Activated CD4-positive, alpha-beta T cell treated with anti-CD3 and anti-CD28 coated beads for 36 hours (primary cell): Measurements from ENCODE around the gene PHF3. TPM values are rescaled to one million over a fixed set of nuclear protein-coding genes. Genes with fewer than 3 reads are reported as not detected.

Experiments used
- ATAC-seq: fragments of 200-7000 bp; cut with Tn5 transposase; one replicate; pipeline ENCODE4 v1.10.0; 2021; ENCODE audit warnings: mild to moderate bottlenecking, moderate library complexity
- CTCF ChIA-PET: fragments of 350-600 bp; sonication (Branson Sonifier 250); formaldehyde crosslinking; loops from one replicate; lab custom pipeline; 2021; ENCODE audit warnings: antibody characterized with exemption; lab: Charles Lee
- POLR2A ChIA-PET: fragments of 350-600 bp; sonication (Branson Sonifier 250); formaldehyde crosslinking; loops from one replicate; lab custom pipeline; 2021; ENCODE audit warnings: antibody characterized with exemption, inconsistent platforms; lab: Charles Lee
- DNase-seq: peaks from one replicate; pipeline ENCODE4 v3.0.0-alpha.2; 2020
- H3K27ac Mint-ChIP-seq: one replicate; pipeline ENCODE4 v1.8.0; 2021; ENCODE audit warnings: mixed read lengths
- H3K27me3 Mint-ChIP-seq: one replicate; pipeline ENCODE4 v1.8.0; 2021; ENCODE audit warnings: mixed read lengths
- H3K36me3 Mint-ChIP-seq: one replicate; pipeline ENCODE4 v1.8.0; 2021; ENCODE audit warnings: low read depth, mixed read lengths
- H3K4me1 Mint-ChIP-seq: one replicate; pipeline ENCODE4 v1.8.0; 2021; ENCODE audit warnings: mixed read lengths
- H3K4me3 Mint-ChIP-seq: one replicate; pipeline ENCODE4 v1.8.0; 2021; ENCODE audit warnings: mild to moderate bottlenecking, moderate library complexity, mixed read lengths
- H3K9me3 Mint-ChIP-seq: one replicate; pipeline ENCODE4 v1.8.0; 2021; ENCODE audit warnings: low read depth, mixed read lengths
- intact Hi-C, 2 experiments: fragments of 100-400 bp; cut with DNase I in 1 of 2; cut with micrococcal nuclease in 1 of 2; formaldehyde crosslinking; loops; one replicate each; pipeline versions ENCODE4 v1.14.2 to v1.15.1; 2022 to 2024; cut with DNase I, micrococcal nuclease
- total RNA-seq, 2 experiments: library from RNA; stranded (reverse); gene quantifications; one replicate each; pipeline ENCODE4 v1.2.3, GENCODE V29; 2021

The PHF3 gene
- total RNA-seq = 10 to 100 TPM; 50.5 to 56.5 TPM

- Mint-ChIP-seq H3K27ac (peak within 1 kb of the TSS; percentile 99), H3K27me3 (no peaks in the 10 kb centered on the region), H3K9me3 (no peaks in the 10 kb centered on the region), H3K4me1 (peaks cover 37% of the 10 kb centered on the region), H3K4me3 (peak within 1 kb of the TSS; percentile 99), H3K36me3 (peaks cover 4% of the 10 kb centered on the region)
- peak; percentile 95 for DNase-seq
- peak; percentile 94 for ATAC-seq
- POLR2A ChIA-PET = interaction anchor here (0.6 to 2.0 kb wide), 5 partner anchors 14 to 70 kb away, joined by 3 to 7 read pairs (median 3); no protein-coding TSS in a partner anchor
- intact Hi-C loops = loop anchor here (1.0 to 5.0 kb wide), 4 partner anchors 38 to 64 kb away; partner anchors contain the start of genes LOC128125822 (in 1 of the 2) and PTP4A1 (in 1 of the 2)
- CTCF ChIA-PET = interaction anchor here (0.6 to 3.7 kb wide), 9 partner anchors 16 to 129 kb away, joined by 3 to 25 read pairs (median 4); no protein-coding TSS in a partner anchor
These were observed at the start of gene PHF3 for GRCh38 chr6:63635588-63636517. Gene PHF3, plus strand, starts transcription at chr6:63635802. Its CDS starts 10,750 bp downstream, at chr6:63646552.

GRCh38 chr6:63589952-63590411, 45.6 kb upstream of the PHF3 start:
- H3K27ac Mint-ChIP-seq = no peak overlapping the region
- H3K4me1 Mint-ChIP-seq = no peaks in the 10 kb centered on the region
- intact Hi-C loops = no loop called here
- no peaks in the 10 kb centered on the region for H3K36me3 Mint-ChIP-seq
- ChIA-PET CTCF (no interaction called here), POLR2A (no interaction called here)
- no peaks in the 10 kb centered on the region for H3K9me3 Mint-ChIP-seq
- no peak for ATAC-seq
- no peak for DNase-seq
- no peak overlapping the region for H3K4me3 Mint-ChIP-seq
- H3K27me3 Mint-ChIP-seq = no peaks in the 10 kb centered on the region

GRCh38 chr6:63592886-63593285, 42.7 kb upstream of the PHF3 start:
- CTCF ChIA-PET = interaction anchor here (0.6 to 3.5 kb wide), 2 partner anchors 10 to 172 kb away, joined by 3 to 14 read pairs; no protein-coding TSS in a partner anchor

GRCh38 chr6:63597141-63598048, 38.2 kb upstream of the PHF3 start:
- no peaks in the 10 kb centered on the region for H3K36me3 Mint-ChIP-seq
- ChIA-PET POLR2A (no interaction called here), CTCF (interaction anchor here (0.9 to 6.1 kb wide), 12 partner anchors 9 to 172 kb away, joined by 3 to 127 read pairs (median 4); partner anchors contain the start of gene PHF3)
- no peak for DNase-seq
- peaks cover 16% of the 10 kb centered on the region for H3K4me1 Mint-ChIP-seq
- no peaks in the 10 kb centered on the region for H3K9me3 Mint-ChIP-seq
- H3K27me3 Mint-ChIP-seq = peaks cover 6% of the 10 kb centered on the region
- peak overlapping the region; percentile 73 for H3K4me3 Mint-ChIP-seq
- no peak for ATAC-seq
- intact Hi-C loops = loop anchor here (1.0 to 5.0 kb wide), 6 partner anchors 23 to 245 kb away; no protein-coding TSS in a partner anchor
- no peak overlapping the region for H3K27ac Mint-ChIP-seq

More at GRCh38 chr6:63592886-63593285, 42.7 kb upstream of the PHF3 start:
- Mint-ChIP-seq H3K4me1 (peaks cover 2% of the 10 kb centered on the region), H3K4me3 (no peak overlapping the region), H3K27ac (no peak overlapping the region), H3K36me3 (no peaks in the 10 kb centered on the region), H3K27me3 (peaks cover 6% of the 10 kb centered on the region), H3K9me3 (no peaks in the 10 kb centered on the region)
- POLR2A ChIA-PET = interaction anchor here (0.6 to 1.3 kb wide), 2 partner anchors 9 to 197 kb away, joined by 3 read pairs; no protein-coding TSS in a partner anchor
- intact Hi-C loops = no loop called here
- DNase-seq (no peak), ATAC-seq (no peak)

- H3K27me3 Mint-ChIP-seq = peaks cover 6% of the 10 kb centered on the region
- no peaks in the 10 kb centered on the region for H3K36me3 Mint-ChIP-seq
- ChIA-PET CTCF (interaction anchor here (0.6 to 6.1 kb wide), 34 partner anchors 9 to 735 kb away, joined by 3 to 127 read pairs (median 4); partner anchors contain the start of gene PHF3), POLR2A (interaction anchor here (0.8 kb wide), 1 partner anchor 102 kb away, joined by 3 read pairs; no protein-coding TSS in a partner anchor)
- intact Hi-C loops = loop anchor here (1.0 to 5.0 kb wide), 6 partner anchors 24 to 246 kb away; no protein-coding TSS in a partner anchor
- no peaks in the 10 kb centered on the region for H3K9me3 Mint-ChIP-seq
- H3K4me3 Mint-ChIP-seq = peak overlapping the region; percentile 73
- DNase-seq (peak; percentile 84), ATAC-seq (peak; percentile 100)
- peak overlapping the region; percentile 2 for H3K27ac Mint-ChIP-seq
- peaks cover 16% of the 10 kb centered on the region for H3K4me1 Mint-ChIP-seq
These were observed 37.3 kb upstream of the PHF3 start for GRCh38 chr6:63598049-63599036.

GRCh38 chr6:63599243-63599642, 36.4 kb upstream of the PHF3 start:
- H3K36me3 Mint-ChIP-seq = no peaks in the 10 kb centered on the region
- peaks cover 16% of the 10 kb centered on the region for H3K4me1 Mint-ChIP-seq
- peaks cover 6% of the 10 kb centered on the region for H3K27me3 Mint-ChIP-seq
- ATAC-seq = no peak
- no peak for DNase-seq
- H3K4me3 Mint-ChIP-seq = no peak overlapping the region
- no peak overlapping the region for H3K27ac Mint-ChIP-seq
- CTCF ChIA-PET = interaction anchor here (0.9 to 6.1 kb wide), 20 partner anchors 8 to 734 kb away, joined by 3 to 127 read pairs (median 5); partner anchors contain the start of gene PHF3
- intact Hi-C loops = loop anchor here (2.0 to 5.0 kb wide), 3 partner anchors 24 to 118 kb away; no protein-coding TSS in a partner anchor
- POLR2A ChIA-PET = no interaction called here
- no peaks in the 10 kb centered on the region for H3K9me3 Mint-ChIP-seq

- CTCF ChIA-PET = interaction anchor here (0.6 to 6.1 kb wide), 4 partner anchors 9 to 162 kb away, joined by 3 to 127 read pairs (median 4); no protein-coding TSS in a partner anchor
- ATAC-seq = no peak
- intact Hi-C loops = no loop called here
- peaks cover 6% of the 10 kb centered on the region for H3K27me3 Mint-ChIP-seq
- H3K4me3 Mint-ChIP-seq = no peak overlapping the region
- H3K9me3 Mint-ChIP-seq = no peaks in the 10 kb centered on the region
- no peaks in the 10 kb centered on the region for H3K36me3 Mint-ChIP-seq
- no peak overlapping the region for H3K27ac Mint-ChIP-seq
- DNase-seq = no peak
- POLR2A ChIA-PET = no interaction called here
- H3K4me1 Mint-ChIP-seq = peaks cover 16% of the 10 kb centered on the region
These were observed 35.5 kb upstream of the PHF3 start for GRCh38 chr6:63600136-63600535.

- intact Hi-C loops = no loop called here
- no peak overlapping the region for H3K4me3 Mint-ChIP-seq
- POLR2A ChIA-PET = no interaction called here
These were observed 26.4 kb upstream of the PHF3 start for GRCh38 chr6:63609231-63609630.

GRCh38 chr6:63610944-63611343, 24.7 kb upstream of the PHF3 start:
- CTCF ChIA-PET = interaction anchor here (1.0 to 2.3 kb wide), 3 partner anchors 9 to 149 kb away, joined by 3 to 7 read pairs (median 4); no protein-coding TSS in a partner anchor
- peaks cover 2% of the 10 kb centered on the region for H3K27me3 Mint-ChIP-seq
- H3K4me1 Mint-ChIP-seq = no peaks in the 10 kb centered on the region
- intact Hi-C loops = no loop called here
- ATAC-seq (no peak), DNase-seq (no peak)
- H3K27ac Mint-ChIP-seq = no peak overlapping the region
- H3K4me3 Mint-ChIP-seq = no peak overlapping the region
- H3K9me3 Mint-ChIP-seq = no peaks in the 10 kb centered on the region
- POLR2A ChIA-PET = no interaction called here
- H3K36me3 Mint-ChIP-seq = no peaks in the 10 kb centered on the region

More at GRCh38 chr6:63609231-63609630, 26.4 kb upstream of the PHF3 start:
- ATAC-seq (no peak), DNase-seq (no peak)
- Mint-ChIP-seq H3K9me3 (no peaks in the 10 kb centered on the region), H3K27me3 (peaks cover 2% of the 10 kb centered on the region), H3K36me3 (no peaks in the 10 kb centered on the region), H3K27ac (no peak overlapping the region), H3K4me1 (no peaks in the 10 kb centered on the region)
- CTCF ChIA-PET = interaction anchor here (0.8 to 1.7 kb wide), 3 partner anchors 9 to 155 kb away, joined by 3 to 5 read pairs (median 5); no protein-coding TSS in a partner anchor
